Endothelial cell of umbilical vein (primary cell): ENCODE measurements around the gene JARID2. TPM values are rescaled to one million over a fixed set of nuclear protein-coding genes. Genes with fewer than 3 reads are reported as not detected.

Experiments
- BruUV-seq: library from RNA; stranded (reverse); fragments of 400-500 nt; replicated peaks from 2 replicates; lab custom pipeline; 2021; lab: Mats Ljungman, UMichigan
- CTCF ChIA-PET: fragments of 300-600, 350-600 bp; sonication (Branson Sonifier 250); formaldehyde crosslinking; loops from one replicate; lab custom pipeline; 2021; ENCODE audit warnings: antibody characterized with exemption, inconsistent platforms; lab: Charles Lee
- POLR2A ChIA-PET: fragments of 300-600, 350-600 bp; sonication (Branson Sonifier 250); formaldehyde crosslinking; loops from one replicate; lab custom pipeline; 2021; ENCODE audit warnings: antibody characterized with exemption, inconsistent platforms; lab: Charles Lee
- DNase-seq: peaks from one replicate; pipeline ENCODE4 v3.0.0-alpha.2; 2011; ENCODE audit warnings: low read depth, low spot score
- FAIRE-seq: peaks from 2 replicates; lab custom pipeline; 2011; peaks lifted over from hg19 to GRCh38; lab: Jason Lieb, UNC
- H2AFZ ChIP-seq: 2 replicates; pipeline ENCODE4 v1.6.0; 2012; ENCODE audit warnings: low read depth, low read length, control low read depth, inconsistent platforms
- H3K27ac ChIP-seq: 2 replicates; pipeline ENCODE4 v1.5.1; 2011; ENCODE audit warnings: low read depth, mild to moderate bottlenecking, control low read depth, low read length, moderate library complexity; ENCODE audit not compliant: insufficient read depth
- H3K27me3 ChIP-seq, 2 experiments: 2 replicates each; pipeline versions ENCODE4 v1.6.0 to v1.6.1; 2011; ENCODE audit warnings: low read length in 2 of 2, mixed read lengths in 1 of 2; ENCODE audit not compliant: control insufficient read depth in 2 of 2, insufficient read depth in 2 of 2
- H3K36me3 ChIP-seq, 2 experiments: 2 replicates in 1 of 2; 3 replicates in 1 of 2; pipeline ENCODE4 v1.5.1; 2011; ENCODE audit warnings: low read length in 2 of 2, mild to moderate bottlenecking in 1 of 2, moderate library complexity in 1 of 2; ENCODE audit not compliant: control insufficient read depth in 2 of 2, insufficient read depth in 2 of 2; ENCODE audit errors: extremely low read depth in 1 of 2
- H3K4me1 ChIP-seq: 3 replicates; pipeline ENCODE4 v1.5.1; 2011; ENCODE audit warnings: mild to moderate bottlenecking, low read length; ENCODE audit not compliant: control insufficient read depth, insufficient read depth; ENCODE audit errors: extremely low read depth
- H3K4me2 ChIP-seq: 2 replicates; pipeline ENCODE4 v1.6.1; 2011; ENCODE audit warnings: low read length, control low read depth, mixed read lengths; ENCODE audit not compliant: insufficient read depth
- H3K4me3 ChIP-seq, 3 experiments: fragments of 200-600 bp in 1 of 3; sonication (generic), shearing (Covaris generic) in 1 of 3; replicated peaks in 1 of 3; 2 replicates each; pipeline ENCODE4 v1.5.1; 2011 to 2016; ENCODE audit warnings: control low read depth in 3 of 3, low read length in 3 of 3, mild to moderate bottlenecking in 2 of 3, inconsistent platforms in 1 of 3, low read depth in 1 of 3, moderate library complexity in 1 of 3; ENCODE audit not compliant: insufficient read depth in 1 of 3
- H3K79me2 ChIP-seq: 2 replicates; pipeline ENCODE4 v1.6.0; 2012; ENCODE audit warnings: low read length, inconsistent platforms; ENCODE audit not compliant: control insufficient read depth, insufficient read depth
- H3K9ac ChIP-seq: replicated peaks from 2 replicates; pipeline ENCODE3; 2011; ENCODE audit warnings: low read length, control low read depth; ENCODE audit not compliant: insufficient read depth; ENCODE audit errors: extremely low read depth
- H3K9me1 ChIP-seq: replicated peaks from 3 replicates; pipeline ENCODE4 v1.6.0; 2011; ENCODE audit warnings: mild to moderate bottlenecking, low read length; ENCODE audit not compliant: control insufficient read depth, insufficient read depth; ENCODE audit errors: extremely low read depth
- H3K9me3 ChIP-seq: replicated peaks from 2 replicates; pipeline ENCODE4 v1.5.1; 2012; ENCODE audit warnings: low read length, inconsistent platforms; ENCODE audit not compliant: control insufficient read depth, insufficient read depth
- H4K20me1 ChIP-seq: replicated peaks from 2 replicates; pipeline ENCODE3; 2011; ENCODE audit warnings: mild to moderate bottlenecking, low read length; ENCODE audit not compliant: control insufficient read depth, insufficient read depth; ENCODE audit errors: extremely low read depth
- CTCF ChIP-seq, 2 donors: IDR thresholded peaks; 1 replicate in 1 of 2; 2 replicates in 1 of 2; pipeline ENCODE4 v1.5.1; 2011; ENCODE audit warnings: low read length in 2 of 2, mild to moderate bottlenecking in 2 of 2, moderate library complexity in 2 of 2, control low read depth in 1 of 2, inconsistent platforms in 1 of 2, low read depth in 1 of 2; ENCODE audit not compliant: insufficient read depth in 1 of 2; ENCODE audit errors: extremely low read depth in 1 of 2
- EZH2 ChIP-seq: IDR thresholded peaks from 2 replicates; pipeline ENCODE4 v1.6.1; 2012; ENCODE audit warnings: borderline replicate concordance, low read depth, mild to moderate bottlenecking, moderate library complexity, low read length, inconsistent platforms; ENCODE audit not compliant: severe bottlenecking
- FOS ChIP-seq: IDR thresholded peaks from 2 replicates; pipeline ENCODE4 v1.6.1; 2011; ENCODE audit warnings: mild to moderate bottlenecking, low read length, moderate library complexity, borderline replicate concordance; ENCODE audit not compliant: insufficient read depth
- GATA2 ChIP-seq: IDR thresholded peaks from 2 replicates; pipeline ENCODE4 v1.7.0; 2011; ENCODE audit warnings: low read depth, mild to moderate bottlenecking, moderate library complexity, mixed read lengths, low read length; ENCODE audit not compliant: insufficient read length, insufficient read depth
- JUN ChIP-seq: IDR thresholded peaks from 2 replicates; pipeline ENCODE4 v1.6.1; 2011; ENCODE audit warnings: borderline replicate concordance, low read depth; ENCODE audit not compliant: insufficient read length, insufficient read depth
- MAX ChIP-seq: IDR thresholded peaks from 2 replicates; pipeline ENCODE4 v1.6.1; 2011; ENCODE audit not compliant: insufficient read depth, insufficient read length
- MYC ChIP-seq: IDR thresholded peaks from one replicate; pipeline ENCODE4 v1.6.1; 2011; ENCODE audit warnings: mild to moderate bottlenecking, low read depth, low read length
- POLR2A ChIP-seq: IDR thresholded peaks from 2 replicates; pipeline ENCODE4 v1.6.1; 2012; ENCODE audit warnings: low read depth, mild to moderate bottlenecking, control low read depth, low read length
- POLR2AphosphoS5 ChIP-seq: IDR thresholded peaks from 2 replicates; pipeline ENCODE4 v1.6.1; 2012; ENCODE audit warnings: low read depth, mild to moderate bottlenecking, control low read depth, low read length, moderate library complexity; ENCODE audit not compliant: insufficient read depth
- dilution Hi-C: fragments of 300-500 bp; cut with MboI; formaldehyde crosslinking; loops from one replicate; pipeline ENCODE4 v1.15.0; 2019; ENCODE audit warnings: low sequenced_read_pairs; ENCODE audit not compliant: extremely low pct_ligation_motif_present
- intact Hi-C: fragments of 100-400 bp; cut with micrococcal nuclease; formaldehyde crosslinking; loops from one replicate; pipeline ENCODE4 v1.10.0; 2022
- polyA plus RNA-seq, 4 experiments: library from polyadenylated mRNA; depleted of rRNA in 3 of 4; stranded (reverse) in 3 of 4; unstranded in 1 of 4; fragments of >200 nt; gene quantifications; 2 replicates each; pipeline versions ENCODE4 v1.2.1 to v1.2.3, GENCODE V29; 2011 to 2012; ENCODE audit warnings: missing spikeins in 1 of 4
- total RNA-seq: library from RNA; stranded (reverse); gene quantifications from 2 replicates; pipeline ENCODE4 v1.2.3, GENCODE V29; 2021

JARID2 gene
- total and polyA plus RNA-seq, 2 donors (not counting 3 experiments of a cell fraction or from before 2014, with no cell fraction given), result 2.9 to 10.6 TPM

- no peaks in the 10 kb centered on the region for H3K79me2 ChIP-seq
- DNase-seq (peak; percentile 62), FAIRE-seq (peak; percentile 55)
- no TSS peak for BruUV-seq
- H3K4me3 ChIP-seq, result no peak overlapping the region
- no peaks in the 10 kb centered on the region for H3K27me3 ChIP-seq
- ChIA-PET CTCF (interaction anchor here (0.8 to 3.6 kb wide), 5 partner anchors 10 to 152 kb away, joined by 3 to 16 read pairs (median 3); no protein-coding TSS in a partner anchor), POLR2A (interaction anchor here (0.6 kb wide), 1 partner anchor 1344 kb away, joined by 3 read pairs; no protein-coding TSS in a partner anchor)
- TF ChIP-seq MAX, result no peak
- TF ChIP-seq POLR2AphosphoS5, result no peak
- TF ChIP-seq CTCF (IDR thresholded peaks at IDR 0.05; ENCODE audit: extremely low read depth in 1 of 2, insufficient read depth in 1 of 2, low read depth in 1 of 2, low read length in 2 of 2), result no peak
- TF ChIP-seq POLR2A, result no peak
- TF ChIP-seq GATA2, result no peak
- TF ChIP-seq FOS, result no peak
- TF ChIP-seq JUN, result no peak
- no peak for TF ChIP-seq EZH2
- no peak for TF ChIP-seq MYC
- H2AFZ ChIP-seq, result no peak overlapping the region
- dilution Hi-C loops (no loop called here), intact Hi-C loops (no loop called here)
- H3K4me1 ChIP-seq, result peaks cover 7% of the 10 kb centered on the region
- H3K9me3 ChIP-seq, result no peaks in the 10 kb centered on the region
- H3K9me1 ChIP-seq, result no peaks in the 10 kb centered on the region
- no peaks in the 10 kb centered on the region for H4K20me1 ChIP-seq
- H3K9ac ChIP-seq, result no peak overlapping the region
- H3K27ac ChIP-seq, result no peak overlapping the region
- H3K4me2 ChIP-seq, result peak overlapping the region; percentile 4
- H3K36me3 ChIP-seq, result no peaks in the 10 kb centered on the region
Measured at GRCh38 chr6:15473741-15474161, 227.9 kb downstream of the JARID2 start.
